ENCODE data around the gene CCL20. TPM values are rescaled to one million over a fixed set of nuclear protein-coding genes. Genes with fewer than 3 reads are reported as not detected.
"Not testable (repeated sequence)": the region's sequence is repeated elsewhere in the genome, so short reads cannot be mapped to it uniquely, and the experiment has no call there.

The CCL20 gene
- total and polyA plus RNA-seq, 7 donors, result 6.4 to 255 (median 15.6) TPM; not detected in 2

- Histone ChIP-seq H3K4me1 (no peaks in the 10 kb centered on the region), H3K36me3 (no peaks in the 10 kb centered on the region), H3K27ac (no peak overlapping the region), H3K9me3 (no peaks in the 10 kb centered on the region), H3K27me3 (no peaks in the 10 kb centered on the region), H3K4me3 (no peak overlapping the region)
- no peak for DNase-seq
- intact Hi-C loops (cut with DNase I), result no loop called here
- 75 to 86% methylated on average over 4 of the region's 4 CpGs for WGBS, 2 donors
- TF ChIP-seq EP300 (IDR thresholded peaks at IDR 0.05) (no peak), CTCF (IDR thresholded peaks at IDR 0.05) (no peak), POLR2AphosphoS5 (IDR thresholded peaks at IDR 0.05) (no peak), POLR2A (IDR thresholded peaks at IDR 0.05) (no peak)
These were observed 23.8 kb upstream of the CCL20 start for GRCh38 chr2:227789803-227790202.

GRCh38 chr2:227793148-227793712 is 20.4 kb upstream of the CCL20 start:
- intact Hi-C loops (cut with DNase I), result no loop called here
- Histone ChIP-seq H3K27ac (no peak overlapping the region), H3K27me3 (no peaks in the 10 kb centered on the region), H3K4me3 (no peak overlapping the region), H3K9me3 (no peaks in the 10 kb centered on the region), H3K4me1 (no peaks in the 10 kb centered on the region), H3K36me3 (no peaks in the 10 kb centered on the region)
- no peak for TF ChIP-seq CTCF (IDR thresholded peaks at IDR 0.05)
- DNase-seq, result no peak
- WGBS, 2 donors, result 51 to 80% methylated on average over 5 of the region's 5 CpGs

GRCh38 chr2:227796045-227796711 is 17.5 kb upstream of the CCL20 start:
- no peaks in the 10 kb centered on the region for H3K27me3 ChIP-seq
- DNase-seq, result no peak
- no peak overlapping the region for H3K27ac ChIP-seq
- H3K4me1 ChIP-seq, result no peaks in the 10 kb centered on the region
- H3K9me3 ChIP-seq, result no peaks in the 10 kb centered on the region
- H3K4me3 ChIP-seq, result no peak overlapping the region
- 15 to 45% methylated on average over 12 of the region's 12 CpGs for WGBS, 2 donors
- no peaks in the 10 kb centered on the region for H3K36me3 ChIP-seq
- TF ChIP-seq POLR2AphosphoS5 (IDR thresholded peaks at IDR 0.05), result no peak
- no peak for TF ChIP-seq CTCF (IDR thresholded peaks at IDR 0.05)
- no peak for TF ChIP-seq POLR2A (IDR thresholded peaks at IDR 0.05)
- no peak for TF ChIP-seq EP300 (IDR thresholded peaks at IDR 0.05)
- intact Hi-C loops (cut with DNase I), result no loop called here

- not testable (repeated sequence) for H3K27ac ChIP-seq
These were observed 16.9 kb upstream of the CCL20 start for GRCh38 chr2:227796768-227797167.

GRCh38 chr2:227799202-227799601 is 14.4 kb upstream of the CCL20 start:
- intact Hi-C loops (cut with DNase I), result no loop called here
- no peak for DNase-seq
- WGBS, 2 donors, result 20 to 67% methylated on average over 3 of the region's 3 CpGs
- H3K36me3 ChIP-seq, result no peaks in the 10 kb centered on the region
- H3K27ac ChIP-seq, result no peak overlapping the region
- no peaks in the 10 kb centered on the region for H3K4me1 ChIP-seq
- no peak overlapping the region for H3K4me3 ChIP-seq
- no peaks in the 10 kb centered on the region for H3K9me3 ChIP-seq
- TF ChIP-seq POLR2A (IDR thresholded peaks at IDR 0.05), result no peak
- no peak for TF ChIP-seq POLR2AphosphoS5 (IDR thresholded peaks at IDR 0.05)
- TF ChIP-seq EP300 (IDR thresholded peaks at IDR 0.05), result no peak
- no peak for TF ChIP-seq CTCF (IDR thresholded peaks at IDR 0.05)
- no peaks in the 10 kb centered on the region for H3K27me3 ChIP-seq

More at GRCh38 chr2:227796768-227797167, 16.9 kb upstream of the CCL20 start:
- H3K9me3 ChIP-seq; H3K4me3 ChIP-seq; H3K4me1 ChIP-seq; DNase-seq; intact Hi-C loops (cut with DNase I); H3K36me3 ChIP-seq; H3K27me3 ChIP-seq: not testable (repeated sequence)
- WGBS, 2 donors, result 49 to 81% methylated on average over 5 of the region's 5 CpGs
